GM23248 (cell line): Measurements from ENCODE around the gene CENPVL1. TPM values are rescaled to one million over a fixed set of nuclear protein-coding genes. Genes with fewer than 3 reads are reported as not detected.

Source experiments
- DNase-seq: peaks from one replicate; pipeline ENCODE4 v3.0.0-alpha.2; 2015
- H2AFZ ChIP-seq: fragments of 200-600 bp; sonication (generic); 2 replicates; pipeline ENCODE4 v1.6.1; 2016; ENCODE audit warnings: antibody characterized with exemption
- H3F3A ChIP-seq: fragments of 200-600 bp; sonication (generic); 2 replicates; pipeline ENCODE4 v1.6.1; 2016; ENCODE audit warnings: mild to moderate bottlenecking, antibody characterized with exemption, mixed run types; ENCODE audit not compliant: insufficient read depth
- H3K27ac ChIP-seq: fragments of 200-600 bp; sonication (generic); 2 replicates; pipeline ENCODE4 v1.5.1; 2016; ENCODE audit warnings: mild to moderate bottlenecking
- H3K27me3 ChIP-seq: fragments of 200-600 bp; sonication (generic); replicated peaks from 2 replicates; pipeline ENCODE4 v1.6.1; 2016; ENCODE audit warnings: mild to moderate bottlenecking; ENCODE audit not compliant: insufficient read depth
- H3K36me3 ChIP-seq: fragments of 200-600 bp; sonication (generic); 2 replicates; pipeline ENCODE4 v1.6.1; 2016; ENCODE audit warnings: low read depth, mild to moderate bottlenecking
- H3K4me1 ChIP-seq: fragments of 200-600 bp; sonication (generic); 2 replicates; pipeline ENCODE4 v1.6.1; 2016; ENCODE audit warnings: mild to moderate bottlenecking; ENCODE audit not compliant: insufficient read depth
- H3K4me2 ChIP-seq: fragments of 200-600 bp; sonication (generic); one replicate; pipeline ENCODE4 v1.6.1; 2016; ENCODE audit warnings: mild to moderate bottlenecking; ENCODE audit not compliant: unreplicated experiment
- H3K4me3 ChIP-seq: fragments of 200-600 bp; sonication (generic); 2 replicates; pipeline ENCODE4 v1.5.1; 2016; ENCODE audit warnings: mild to moderate bottlenecking
- H3K79me2 ChIP-seq: fragments of 200-600 bp; sonication (generic); 2 replicates; pipeline ENCODE4 v1.6.1; 2016; ENCODE audit warnings: mild to moderate bottlenecking; ENCODE audit not compliant: insufficient read depth
- H3K9ac ChIP-seq: fragments of 200-600 bp; sonication (generic); 2 replicates; pipeline ENCODE4 v1.6.1; 2016; ENCODE audit warnings: mild to moderate bottlenecking
- H3K9me2 ChIP-seq: fragments of 200-600 bp; sonication (generic); 2 replicates; pipeline ENCODE4 v1.6.1; 2016; ENCODE audit warnings: mixed run types, mild to moderate bottlenecking, moderate library complexity; ENCODE audit not compliant: insufficient read depth
- H3K9me3 ChIP-seq: fragments of 200-600 bp; sonication (generic); one replicate; pipeline ENCODE4 v1.6.1; 2017; ENCODE audit warnings: low read depth
- H4K20me1 ChIP-seq: fragments of 200-600 bp; sonication (generic); 2 replicates; pipeline ENCODE4 v1.6.0; 2016; ENCODE audit not compliant: insufficient read depth
- EZH2 ChIP-seq: fragments of 200-600 bp; sonication (generic); IDR thresholded peaks from 2 replicates; pipeline ENCODE4 v1.6.1; 2018; ENCODE audit warnings: antibody characterized with exemption, mild to moderate bottlenecking; ENCODE audit not compliant: insufficient read depth, poor library complexity, severe bottlenecking
- EZH2phosphoT487 ChIP-seq: fragments of 200-600 bp; sonication (generic); IDR thresholded peaks from 2 replicates; pipeline ENCODE4 v1.6.1; 2018; ENCODE audit warnings: antibody characterized with exemption, moderate library complexity, mild to moderate bottlenecking, low read depth; ENCODE audit not compliant: insufficient read depth
- WGBS, 2 experiments: methylation state at CpG; one replicate each; pipeline ENCODE4 v1.1.6; 2015 to 2017; ENCODE audit warnings: low lambda C conversion rate in 2 of 2, low coverage in 1 of 2; ENCODE audit errors: missing lambda C conversion rate in 2 of 2; 5-methylcytosine and 5-hydroxymethylcytosine counted together
- in situ Hi-C: fragments of 300-500 bp; cut with MboI; formaldehyde crosslinking; loops from 2 replicates; pipeline ENCODE4 v1.15.0; 2020
- polyA plus RNA-seq: library from polyadenylated mRNA; unstranded; fragments of >200 nt; fragmentation: Nextera tagmentation; extraction: Ambion mirVana; gene quantifications from 2 replicates; pipeline ENCODE4 v1.2.1, GENCODE V29; 2016
- total RNA-seq: library from RNA; depleted of rRNA; stranded (reverse); fragments of >200 nt; shearing (Covaris generic); gene quantifications from 2 replicates; pipeline ENCODE4 v1.2.3, GENCODE V29; 2014

The CENPVL1 gene
- total and polyA plus RNA-seq, 2 experiments from 2014 or later = not detected

DNA sequence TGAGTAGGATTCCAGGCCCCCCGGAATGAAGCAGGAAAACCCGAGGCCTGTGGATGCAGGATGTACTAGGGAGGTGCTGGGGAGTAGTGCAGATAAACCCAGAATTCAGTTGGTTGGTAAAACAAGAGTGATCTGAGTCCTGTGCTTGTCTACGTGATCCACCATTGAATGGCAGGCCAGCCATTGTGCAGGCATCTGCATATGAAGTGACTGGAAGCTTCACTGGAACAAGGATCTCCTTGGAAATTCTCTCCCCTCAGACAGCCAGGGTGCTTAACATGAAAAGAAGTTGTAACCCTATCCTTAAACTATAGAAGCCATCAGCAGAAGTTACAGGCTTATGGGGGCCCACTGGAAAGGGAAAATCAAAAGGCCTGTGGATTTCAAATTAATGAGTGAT, 32.3 kb downstream of the CENPVL1 start:
- H3K79me2 ChIP-seq = peaks cover 31% of the 10 kb centered on the region
- H3K27ac ChIP-seq = no peak overlapping the region
- H3K9ac ChIP-seq = peak overlapping the region; percentile 90
- H3K4me3 ChIP-seq = peak overlapping the region; percentile 92
- no peaks in the 10 kb centered on the region for H3F3A ChIP-seq
- WGBS, 2 experiments = 70 to 76% methylated on average over 3 of the region's 3 CpGs
- no peaks in the 10 kb centered on the region for H3K27me3 ChIP-seq
- 0 out of 2 replicates have a peak, but pooled peaks cover 5% of the 10 kb centered on the region for H3K4me1 ChIP-seq
- H3K36me3 ChIP-seq = no peaks in the 10 kb centered on the region
- TF ChIP-seq EZH2phosphoT487 = no peak
- no peak for TF ChIP-seq EZH2
- no peaks in the 10 kb centered on the region for H3K9me2 ChIP-seq
- in situ Hi-C loops = loop anchor here (25.0 kb wide), 1 partner anchor 170 kb away; no protein-coding TSS in a partner anchor
- DNase-seq = no peak
- peak overlapping the region; percentile 97 for H2AFZ ChIP-seq
- peak overlapping the region; percentile 86 for H3K4me2 ChIP-seq
- H4K20me1 ChIP-seq = no peaks in the 10 kb centered on the region
- no peaks in the 10 kb centered on the region for H3K9me3 ChIP-seq

- no peaks in the 10 kb centered on the region for H3F3A ChIP-seq
- peak; percentile 76 for DNase-seq
- H3K27me3 ChIP-seq = no peaks in the 10 kb centered on the region
- H3K9me2 ChIP-seq = no peaks in the 10 kb centered on the region
- TF ChIP-seq EZH2 = no peak
- TF ChIP-seq EZH2phosphoT487 = no peak
- peaks cover 31% of the 10 kb centered on the region for H3K79me2 ChIP-seq
- no peaks in the 10 kb centered on the region for H4K20me1 ChIP-seq
- no peaks in the 10 kb centered on the region for H3K9me3 ChIP-seq
- peak within 1 kb of the TSS; percentile 92 for H3K4me3 ChIP-seq
- H2AFZ ChIP-seq = peak within 1 kb of the TSS; percentile 97
- H3K4me2 ChIP-seq = peak within 1 kb of the TSS; percentile 86
- in situ Hi-C loops = loop anchor here (25.0 kb wide), 1 partner anchor 169 kb away; no protein-coding TSS in a partner anchor
- no peaks in the 10 kb centered on the region for H3K36me3 ChIP-seq
- WGBS, 2 experiments = 0 to 2% methylated on average over 28 to 34 of the region's 63 CpGs
- peak within 1 kb of the TSS; percentile 90 for H3K9ac ChIP-seq
- peak within 1 kb of the TSS; percentile 62 for H3K27ac ChIP-seq
- H3K4me1 ChIP-seq = 0 out of 2 replicates have a peak, but pooled peaks cover 5% of the 10 kb centered on the region
Measured at GRCh38 chrX:51743179-51743957, 33.1 kb downstream of the CENPVL1 start, which contains the start of gene GSPT2. GSPT2 (plus strand) TSS chrX:51743442; CDS start chrX:51743627, 185 bp downstream.

- in situ Hi-C loops = loop anchor here (25.0 kb wide), 1 partner anchor 165 kb away; no protein-coding TSS in a partner anchor
- H3K27ac ChIP-seq = no peak overlapping the region
- H3K36me3 ChIP-seq = no peaks in the 10 kb centered on the region
- no peak overlapping the region for H3K4me2 ChIP-seq
- H2AFZ ChIP-seq = no peak overlapping the region
- H3K4me3 ChIP-seq = no peak overlapping the region
- H3K9me3 ChIP-seq = no peaks in the 10 kb centered on the region
- H3K9ac ChIP-seq = no peak overlapping the region
- H3F3A ChIP-seq = no peaks in the 10 kb centered on the region
- peaks cover 31% of the 10 kb centered on the region for H3K79me2 ChIP-seq
- H4K20me1 ChIP-seq = no peaks in the 10 kb centered on the region
- H3K9me2 ChIP-seq = no peaks in the 10 kb centered on the region
- H3K27me3 ChIP-seq = no peaks in the 10 kb centered on the region
- DNase-seq = no peak
- H3K4me1 ChIP-seq = 0 out of 2 replicates have a peak, but pooled peaks cover 5% of the 10 kb centered on the region
- no peak for TF ChIP-seq EZH2
- TF ChIP-seq EZH2phosphoT487 = no peak
Measured at GRCh38 chrX:51747671-51748070, 37.4 kb downstream of the CENPVL1 start.

- Histone ChIP-seq H3K9ac (no peak overlapping the region), H3K79me2 (no peaks in the 10 kb centered on the region), H3K9me2 (no peaks in the 10 kb centered on the region), H3K4me2 (no peak overlapping the region), H3K4me3 (no peak overlapping the region), H3K4me1 (no peaks in the 10 kb centered on the region), H3K27ac (no peak overlapping the region), H3F3A (no peaks in the 10 kb centered on the region), H3K36me3 (no peaks in the 10 kb centered on the region), H3K27me3 (no peaks in the 10 kb centered on the region), H4K20me1 (no peaks in the 10 kb centered on the region), H2AFZ (no peak overlapping the region), H3K9me3 (no peaks in the 10 kb centered on the region)
- in situ Hi-C loops = no loop called here
- WGBS, 2 experiments = 21 to 28% methylated on average over 5 to 6 of the region's 6 CpGs
- TF ChIP-seq EZH2phosphoT487 (no peak), EZH2 (no peak)
- DNase-seq = no peak
Measured at GRCh38 chrX:51759055-51759839, 48.9 kb downstream of the CENPVL1 start.
